Measurements from ENCODE around the gene ITIH1.

The ITIH1 gene

GRCh38 chr3:52836986-52837385 is 59.6 kb downstream of the ITIH1 start:
- no peak for TF ChIP-seq ZFX (IDR thresholded peaks at IDR 0.05)
- TF ChIP-seq CTCF (conservative IDR thresholded peaks at IDR 0.05) = no peak

GRCh38 chr3:52838561-52839267 is 61.3 kb downstream of the ITIH1 start:
- TF ChIP-seq CTCF (conservative IDR thresholded peaks at IDR 0.05) (no peak), ZFX (IDR thresholded peaks at IDR 0.05) (no peak)

More at GRCh38 chr3:52836986-52837385, 59.6 kb downstream of the ITIH1 start:
- no peak overlapping the region for H3K27ac ChIP-seq

GRCh38 chr3:52839268-52839575 is 61.8 kb downstream of the ITIH1 start:
- no peak for TF ChIP-seq ZFX (IDR thresholded peaks at IDR 0.05)
- no peak for TF ChIP-seq CTCF (conservative IDR thresholded peaks at IDR 0.05)
- no peak overlapping the region for H3K27ac ChIP-seq

More at GRCh38 chr3:52838561-52839267, 61.3 kb downstream of the ITIH1 start:
- no peak overlapping the region for H3K27ac ChIP-seq

- no peak overlapping the region for H3K27ac ChIP-seq
- TF ChIP-seq ZFX (IDR thresholded peaks at IDR 0.05) (no peak), CTCF (conservative IDR thresholded peaks at IDR 0.05) (no peak)
Observed at GRCh38 chr3:52839892-52840545, 62.6 kb downstream of the ITIH1 start.

GRCh38 chr3:52841211-52841980 is 64.0 kb downstream of the ITIH1 start:
- no peak overlapping the region for H3K27ac ChIP-seq
- TF ChIP-seq CTCF (conservative IDR thresholded peaks at IDR 0.05) (no peak), ZFX (IDR thresholded peaks at IDR 0.05) (no peak)
